Measurements from ENCODE around the gene ROBO4. TPM values are rescaled to one million over a fixed set of nuclear protein-coding genes. Genes with fewer than 3 reads are reported as not detected.
A peak's percentile ranks its signal among the peaks of the same experiment; 100 is the strongest.

The ROBO4 gene
- total and polyA plus RNA-seq, 2 donors (not counting 1 experiment from before 2014, with no cell fraction given), result not detected

DNA sequence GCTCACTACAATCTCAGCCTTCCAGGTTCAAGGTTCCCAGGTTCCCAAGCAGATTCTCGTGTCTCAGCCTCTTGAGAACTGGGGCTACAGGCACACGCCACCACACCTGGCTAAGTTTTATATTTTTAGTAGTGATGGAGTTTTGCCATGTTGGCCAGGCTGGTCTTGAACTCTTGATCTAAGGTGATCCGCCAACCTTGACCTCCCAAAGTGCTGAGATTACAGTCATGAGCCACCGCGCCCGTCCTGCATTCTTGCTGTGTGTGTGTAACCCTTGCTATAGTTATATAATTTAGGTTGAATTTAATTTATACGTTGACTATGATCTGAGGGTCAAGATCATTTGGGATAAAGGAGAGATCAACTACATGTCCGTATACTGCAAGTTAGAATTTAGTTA, 61.7 kb downstream of the ROBO4 start:
- CTCF ChIA-PET, result interaction anchor here (0.6 to 10.0 kb wide), 17 partner anchors 23 to 1042 kb away, joined by 3 to 155 read pairs (median 5); partner anchors contain the start of genes MSANTD2, SIAE and SPA17
- Histone ChIP-seq H3K4me1 (ENCODE audit: control insufficient read depth in 2 of 2, insufficient read depth in 2 of 2, low read length in 2 of 2) (peaks cover 24 to 26% of the 10 kb centered on the region in 2 donors), H3K27me3 (replicated peaks in 1 of 4; ENCODE audit: control extremely low read depth in 1 of 4, control insufficient read depth in 3 of 4, insufficient read depth in 4 of 4, low read length in 3 of 4) (peaks cover 0 to 39% (median 28%) of the 10 kb centered on the region in 4 experiments), H3K36me3 (replicated peaks in 1 of 2; ENCODE audit: control extremely low read depth in 1 of 2, control insufficient read depth in 1 of 2, extremely low read depth in 1 of 2, insufficient read depth in 2 of 2, low read length in 1 of 2) (no peaks in the 10 kb centered on the region), H3K4me3 (ENCODE audit: control extremely low read depth in 1 of 5, extremely low read depth in 1 of 5, insufficient read depth in 1 of 5, low read depth in 2 of 5, low read length in 4 of 5) (no peak overlapping the region), H3K79me2 (ENCODE audit: control insufficient read depth, insufficient read depth, low read length) (no peaks in the 10 kb centered on the region), H3K9ac (ENCODE audit: low read length) (no peak overlapping the region), H3K27ac (ENCODE audit: low read length in 2 of 2) (no peak overlapping the region), H2AFZ (ENCODE audit: insufficient read depth, low read depth, low read length, poor library complexity, severe bottlenecking) (no peak overlapping the region), H4K20me1 (ENCODE audit: control insufficient read depth, insufficient read depth, low read length, poor library complexity, severe bottlenecking) (no peaks in the 10 kb centered on the region), H3K9me3 (ENCODE audit: control extremely low read depth in 1 of 3, control insufficient read depth in 2 of 3, insufficient read depth in 1 of 3, low read length in 2 of 3) (no peaks in the 10 kb centered on the region), H3K4me2 (replicated peaks; ENCODE audit: low read depth, low read length, poor library complexity, severe bottlenecking) (no peak overlapping the region)
- no peak for ATAC-seq (ENCODE audit: low read depth)
- POLR2A ChIA-PET, result no interaction called here
- peak overlapping the region; percentile 57 for H3K4me3 Mint-ChIP-seq
- intact Hi-C loops (cut with micrococcal nuclease), result loop anchor here (5.0 kb wide), 2 partner anchors 41 to 419 kb away; no protein-coding TSS in a partner anchor
- H3K9me3 Mint-ChIP-seq (ENCODE audit: insufficient read depth), result no peaks in the 10 kb centered on the region
- WGBS (ENCODE audit: insufficient coverage), result 97% methylated on average over 5 of the region's 8 CpGs
- peaks cover 18% of the 10 kb centered on the region for H3K4me1 Mint-ChIP-seq
- no peak for DNase-seq
- TF ChIP-seq, protein P1, sequence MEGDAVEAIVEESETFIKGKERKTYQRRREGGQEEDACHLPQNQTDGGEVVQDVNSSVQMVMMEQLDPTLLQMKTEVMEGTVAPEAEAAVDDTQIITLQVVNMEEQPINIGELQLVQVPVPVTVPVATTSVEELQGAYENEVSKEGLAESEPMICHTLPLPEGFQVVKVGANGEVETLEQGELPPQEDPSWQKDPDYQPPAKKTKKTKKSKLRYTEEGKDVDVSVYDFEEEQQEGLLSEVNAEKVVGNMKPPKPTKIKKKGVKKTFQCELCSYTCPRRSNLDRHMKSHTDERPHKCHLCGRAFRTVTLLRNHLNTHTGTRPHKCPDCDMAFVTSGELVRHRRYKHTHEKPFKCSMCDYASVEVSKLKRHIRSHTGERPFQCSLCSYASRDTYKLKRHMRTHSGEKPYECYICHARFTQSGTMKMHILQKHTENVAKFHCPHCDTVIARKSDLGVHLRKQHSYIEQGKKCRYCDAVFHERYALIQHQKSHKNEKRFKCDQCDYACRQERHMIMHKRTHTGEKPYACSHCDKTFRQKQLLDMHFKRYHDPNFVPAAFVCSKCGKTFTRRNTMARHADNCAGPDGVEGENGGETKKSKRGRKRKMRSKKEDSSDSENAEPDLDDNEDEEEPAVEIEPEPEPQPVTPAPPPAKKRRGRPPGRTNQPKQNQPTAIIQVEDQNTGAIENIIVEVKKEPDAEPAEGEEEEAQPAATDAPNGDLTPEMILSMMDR (IDR thresholded peaks at IDR 0.05), result no peak
- no peak for TF ChIP-seq EZH2 (IDR thresholded peaks at IDR 0.05; ENCODE audit: borderline replicate concordance, insufficient read depth, low read depth, low read length, poor library complexity, severe bottlenecking)
- no peak overlapping the region for H3K27ac Mint-ChIP-seq
- H3K27me3 Mint-ChIP-seq, result peaks cover 56% of the 10 kb centered on the region

DNA sequence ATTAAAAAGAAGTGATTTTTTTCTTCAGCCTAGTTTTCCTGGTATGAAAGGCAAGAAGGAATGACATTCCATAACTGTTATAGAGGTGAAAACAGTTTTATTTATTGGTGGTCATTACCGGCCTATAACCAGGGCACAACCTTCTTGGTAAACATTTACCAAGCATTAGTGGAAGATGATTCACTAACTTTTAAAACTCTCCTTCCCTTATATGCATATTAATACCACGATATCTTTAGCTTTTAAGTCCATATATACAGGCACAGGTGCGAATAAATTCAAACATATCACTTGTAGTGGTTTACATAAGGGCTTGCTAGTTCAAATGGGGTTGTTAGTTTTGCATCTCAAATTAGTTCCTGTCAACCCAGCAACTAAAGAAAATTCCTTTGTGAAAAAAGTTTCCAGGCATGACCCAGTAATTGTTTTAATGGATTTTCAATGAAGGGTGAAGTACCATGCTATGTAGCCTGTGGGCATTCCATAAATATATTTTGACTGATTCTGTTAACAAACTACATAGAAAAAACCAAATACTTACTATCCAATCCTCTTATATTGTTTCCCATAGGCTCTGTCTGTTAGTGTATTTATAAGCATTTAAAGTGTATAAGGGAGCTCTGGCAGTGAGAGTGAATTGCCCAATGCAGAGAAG, 63.0 kb downstream of the ROBO4 start:
- Mint-ChIP-seq H3K27ac (no peak overlapping the region), H3K27me3 (peaks cover 44% of the 10 kb centered on the region), H3K9me3 (ENCODE audit: insufficient read depth) (no peaks in the 10 kb centered on the region), H3K4me3 (no peak overlapping the region), H3K4me1 (peaks cover 11% of the 10 kb centered on the region)
- intact Hi-C loops (cut with micrococcal nuclease), result loop anchor here (5.0 kb wide), 2 partner anchors 43 to 417 kb away; no protein-coding TSS in a partner anchor
- DNase-seq (no peak), ATAC-seq (ENCODE audit: low read depth) (no peak)
- Histone ChIP-seq H3K4me3 (ENCODE audit: control extremely low read depth in 1 of 5, extremely low read depth in 1 of 5, insufficient read depth in 1 of 5, low read depth in 2 of 5, low read length in 4 of 5) (no peak overlapping the region), H3K79me2 (ENCODE audit: control insufficient read depth, insufficient read depth, low read length) (no peaks in the 10 kb centered on the region), H3K4me1 (ENCODE audit: control insufficient read depth in 2 of 2, insufficient read depth in 2 of 2, low read length in 2 of 2) (peaks cover 19 to 20% of the 10 kb centered on the region in 2 donors), H2AFZ (ENCODE audit: insufficient read depth, low read depth, low read length, poor library complexity, severe bottlenecking) (no peak overlapping the region), H3K27me3 (replicated peaks in 1 of 4; ENCODE audit: control extremely low read depth in 1 of 4, control insufficient read depth in 3 of 4, insufficient read depth in 4 of 4, low read length in 3 of 4) (peaks cover 0 to 29% (median 20%) of the 10 kb centered on the region in 4 experiments), H3K9me3 (ENCODE audit: control extremely low read depth in 1 of 3, control insufficient read depth in 2 of 3, insufficient read depth in 1 of 3, low read length in 2 of 3) (no peaks in the 10 kb centered on the region), H3K9ac (ENCODE audit: low read length) (no peak overlapping the region), H3K36me3 (replicated peaks in 1 of 2; ENCODE audit: control extremely low read depth in 1 of 2, control insufficient read depth in 1 of 2, extremely low read depth in 1 of 2, insufficient read depth in 2 of 2, low read length in 1 of 2) (no peaks in the 10 kb centered on the region), H4K20me1 (ENCODE audit: control insufficient read depth, insufficient read depth, low read length, poor library complexity, severe bottlenecking) (no peaks in the 10 kb centered on the region), H3K4me2 (replicated peaks; ENCODE audit: low read depth, low read length, poor library complexity, severe bottlenecking) (no peak overlapping the region), H3K27ac (ENCODE audit: low read length in 2 of 2) (no peak overlapping the region)
- ChIA-PET POLR2A (no interaction called here), CTCF (interaction anchor here (1.0 to 10.0 kb wide), 6 partner anchors 34 to 191 kb away, joined by 3 to 155 read pairs (median 3); partner anchors contain the start of genes MSANTD2, SIAE and SPA17)
- no CpG with 5 or more reads among the region's 3 CpGs for WGBS (ENCODE audit: insufficient coverage)
- TF ChIP-seq, protein P1 (IDR thresholded peaks at IDR 0.05), result no peak
- no peak for TF ChIP-seq EZH2 (IDR thresholded peaks at IDR 0.05; ENCODE audit: borderline replicate concordance, insufficient read depth, low read depth, low read length, poor library complexity, severe bottlenecking)
